ENCODE data around the gene XXYLT1. TPM values are rescaled to one million over a fixed set of nuclear protein-coding genes. Genes with fewer than 3 reads are reported as not detected.

The XXYLT1 gene
- total RNA-seq, 1 experiment from 2014 or later, result 10.9 TPM

DNA sequence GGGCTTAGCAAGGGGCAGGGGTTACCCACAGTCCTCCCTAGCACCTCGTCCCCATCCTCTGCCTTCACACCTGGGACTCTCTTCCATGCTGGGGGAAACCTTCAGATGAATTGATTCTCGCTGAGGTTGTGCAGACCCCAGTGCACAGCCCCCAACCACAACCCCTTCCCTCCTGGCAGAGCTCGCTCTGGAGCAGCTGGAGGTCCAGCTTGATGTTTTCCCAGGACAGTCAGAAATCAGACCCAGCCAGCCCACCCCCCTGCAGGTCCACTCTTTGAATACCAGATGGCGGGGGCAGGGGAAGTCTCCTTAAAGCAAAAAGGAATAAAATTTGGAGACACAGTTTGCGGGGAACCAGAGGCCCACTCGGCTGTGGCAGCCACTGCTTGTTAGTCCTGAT, 234.4 kb downstream of the XXYLT1 start (continued):
- TF ChIP-seq, protein P1, sequence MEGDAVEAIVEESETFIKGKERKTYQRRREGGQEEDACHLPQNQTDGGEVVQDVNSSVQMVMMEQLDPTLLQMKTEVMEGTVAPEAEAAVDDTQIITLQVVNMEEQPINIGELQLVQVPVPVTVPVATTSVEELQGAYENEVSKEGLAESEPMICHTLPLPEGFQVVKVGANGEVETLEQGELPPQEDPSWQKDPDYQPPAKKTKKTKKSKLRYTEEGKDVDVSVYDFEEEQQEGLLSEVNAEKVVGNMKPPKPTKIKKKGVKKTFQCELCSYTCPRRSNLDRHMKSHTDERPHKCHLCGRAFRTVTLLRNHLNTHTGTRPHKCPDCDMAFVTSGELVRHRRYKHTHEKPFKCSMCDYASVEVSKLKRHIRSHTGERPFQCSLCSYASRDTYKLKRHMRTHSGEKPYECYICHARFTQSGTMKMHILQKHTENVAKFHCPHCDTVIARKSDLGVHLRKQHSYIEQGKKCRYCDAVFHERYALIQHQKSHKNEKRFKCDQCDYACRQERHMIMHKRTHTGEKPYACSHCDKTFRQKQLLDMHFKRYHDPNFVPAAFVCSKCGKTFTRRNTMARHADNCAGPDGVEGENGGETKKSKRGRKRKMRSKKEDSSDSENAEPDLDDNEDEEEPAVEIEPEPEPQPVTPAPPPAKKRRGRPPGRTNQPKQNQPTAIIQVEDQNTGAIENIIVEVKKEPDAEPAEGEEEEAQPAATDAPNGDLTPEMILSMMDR (IDR thresholded peaks at IDR 0.05 in 2 of 3, conservative IDR thresholded peaks at IDR 0.05 in 1 of 3; ENCODE audit: borderline replicate concordance in 1 of 3, insufficient read depth in 1 of 3, low read depth in 2 of 3, low read length in 2 of 3), result no peak
- TF ChIP-seq YY1 (IDR thresholded peaks at IDR 0.05; ENCODE audit: extremely low read depth, insufficient replicate concordance, low read depth, low read length) (no peak), EGR1 (IDR thresholded peaks at IDR 0.05; ENCODE audit: low read depth) (no peak), EZH2phosphoT487 (IDR thresholded peaks at IDR 0.05; ENCODE audit: borderline replicate concordance) (no peak), EZH2 (IDR thresholded peaks at IDR 0.05) (no peak), POLR2AphosphoS5 (IDR thresholded peaks at IDR 0.05; ENCODE audit: low read depth, low read length) (no peak)
- TF ChIP-seq, protein P2, sequence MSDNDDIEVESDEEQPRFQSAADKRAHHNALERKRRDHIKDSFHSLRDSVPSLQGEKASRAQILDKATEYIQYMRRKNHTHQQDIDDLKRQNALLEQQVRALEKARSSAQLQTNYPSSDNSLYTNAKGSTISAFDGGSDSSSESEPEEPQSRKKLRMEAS (IDR thresholded peaks at IDR 0.05), result no peak
- TF ChIP-seq, protein P3, sequence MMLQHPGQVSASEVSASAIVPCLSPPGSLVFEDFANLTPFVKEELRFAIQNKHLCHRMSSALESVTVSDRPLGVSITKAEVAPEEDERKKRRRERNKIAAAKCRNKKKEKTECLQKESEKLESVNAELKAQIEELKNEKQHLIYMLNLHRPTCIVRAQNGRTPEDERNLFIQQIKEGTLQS (IDR thresholded peaks at IDR 0.05), result no peak

DNA sequence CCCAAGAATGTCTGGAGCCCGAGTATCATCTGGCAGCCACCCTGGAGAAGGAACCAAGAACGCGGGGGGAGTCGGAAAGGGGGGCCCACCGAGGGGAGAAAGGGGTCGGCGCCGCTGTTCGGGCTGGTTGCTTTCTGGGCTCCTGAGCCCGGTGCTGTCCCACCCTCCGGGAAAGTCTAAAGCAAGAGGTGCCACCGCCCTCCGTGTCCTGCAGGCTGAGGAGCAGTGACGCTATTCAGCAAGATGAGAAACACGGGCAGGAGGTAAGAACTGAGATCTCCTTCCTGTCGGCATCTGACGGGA, 234.8 kb downstream of the XXYLT1 start:
- Histone ChIP-seq H2AFZ (ENCODE audit: low read depth, low read length, poor library complexity, severe bottlenecking) (no peak overlapping the region), H3K36me3 (ENCODE audit: control insufficient read depth in 1 of 2, insufficient read depth in 2 of 2, low read length in 2 of 2) (no peaks in the 10 kb centered on the region), H4K20me1 (ENCODE audit: insufficient read depth) (no peaks in the 10 kb centered on the region), H3K4me3 (replicated peaks in 1 of 2; ENCODE audit: low read depth in 1 of 2, low read length in 2 of 2) (no peak overlapping the region), H3K9ac (ENCODE audit: low read length) (no peak overlapping the region), H3K27ac (ENCODE audit: low read depth, low read length) (no peak overlapping the region), H3K9me2 (ENCODE audit: insufficient read depth) (no peaks in the 10 kb centered on the region), H3K27me3 (ENCODE audit: insufficient read depth, low read length) (peaks cover 11% of the 10 kb centered on the region; the same call in 1 of the 2 replicates), H3K79me2 (ENCODE audit: insufficient read depth, low read length) (no peaks in the 10 kb centered on the region), H3K4me1 (ENCODE audit: control insufficient read depth in 1 of 2, insufficient read depth in 2 of 2, low read length in 2 of 2) (peaks cover 18 to 28% of the 10 kb centered on the region in 2 experiments), H3K4me2 (ENCODE audit: low read length) (no peak overlapping the region), H3K9me3 (ENCODE audit: control insufficient read depth in 1 of 2, insufficient read depth in 1 of 2, low read depth in 1 of 2, low read length in 2 of 2) (no peaks in the 10 kb centered on the region)
- DNase-seq (ENCODE audit: low read depth, low spot score), result no peak
- ChIA-PET POLR2A (no interaction called here), RAD21 (ENCODE audit: low non-redundant PET in 1 of 2, low total read pairs in 2 of 2, uncharacterized antibody in 2 of 2, unreplicated experiment in 2 of 2) (no interaction called here), CTCF (no interaction called here)
- intact Hi-C loops (cut with micrococcal nuclease), result no loop called here
- no peak for ATAC-seq
- no TSS peak for BruUV-seq (replicated peaks)
- TF ChIP-seq EGR1 (IDR thresholded peaks at IDR 0.05; ENCODE audit: low read depth) (no peak), FOSL1 (IDR thresholded peaks at IDR 0.05; ENCODE audit: low read depth) (no peak), SIN3A (IDR thresholded peaks at IDR 0.05; ENCODE audit: low read depth) (no peak), POLR2AphosphoS5 (IDR thresholded peaks at IDR 0.05; ENCODE audit: low read depth, low read length) (no peak), TCF7L2 (IDR thresholded peaks at IDR 0.05; ENCODE audit: borderline replicate concordance, extremely low read depth, insufficient read depth, insufficient read length) (no peak), CEBPB (IDR thresholded peaks at IDR 0.05; ENCODE audit: low read depth) (no peak), POLR2A (IDR thresholded peaks at IDR 0.05; ENCODE audit: borderline replicate concordance, extremely low read depth, insufficient read depth, insufficient read length) (no peak), SRF (IDR thresholded peaks at IDR 0.05; ENCODE audit: low read depth) (no peak), ELF1 (IDR thresholded peaks at IDR 0.05; ENCODE audit: borderline replicate concordance, low read depth) (no peak), EZH2 (IDR thresholded peaks at IDR 0.05) (no peak), ZFX (IDR thresholded peaks at IDR 0.05) (no peak), YY1 (IDR thresholded peaks at IDR 0.05; ENCODE audit: extremely low read depth, insufficient replicate concordance, low read depth, low read length) (no peak), CBX3 (IDR thresholded peaks at IDR 0.05; ENCODE audit: low read depth) (no peak)
- TF ChIP-seq, protein P4, sequence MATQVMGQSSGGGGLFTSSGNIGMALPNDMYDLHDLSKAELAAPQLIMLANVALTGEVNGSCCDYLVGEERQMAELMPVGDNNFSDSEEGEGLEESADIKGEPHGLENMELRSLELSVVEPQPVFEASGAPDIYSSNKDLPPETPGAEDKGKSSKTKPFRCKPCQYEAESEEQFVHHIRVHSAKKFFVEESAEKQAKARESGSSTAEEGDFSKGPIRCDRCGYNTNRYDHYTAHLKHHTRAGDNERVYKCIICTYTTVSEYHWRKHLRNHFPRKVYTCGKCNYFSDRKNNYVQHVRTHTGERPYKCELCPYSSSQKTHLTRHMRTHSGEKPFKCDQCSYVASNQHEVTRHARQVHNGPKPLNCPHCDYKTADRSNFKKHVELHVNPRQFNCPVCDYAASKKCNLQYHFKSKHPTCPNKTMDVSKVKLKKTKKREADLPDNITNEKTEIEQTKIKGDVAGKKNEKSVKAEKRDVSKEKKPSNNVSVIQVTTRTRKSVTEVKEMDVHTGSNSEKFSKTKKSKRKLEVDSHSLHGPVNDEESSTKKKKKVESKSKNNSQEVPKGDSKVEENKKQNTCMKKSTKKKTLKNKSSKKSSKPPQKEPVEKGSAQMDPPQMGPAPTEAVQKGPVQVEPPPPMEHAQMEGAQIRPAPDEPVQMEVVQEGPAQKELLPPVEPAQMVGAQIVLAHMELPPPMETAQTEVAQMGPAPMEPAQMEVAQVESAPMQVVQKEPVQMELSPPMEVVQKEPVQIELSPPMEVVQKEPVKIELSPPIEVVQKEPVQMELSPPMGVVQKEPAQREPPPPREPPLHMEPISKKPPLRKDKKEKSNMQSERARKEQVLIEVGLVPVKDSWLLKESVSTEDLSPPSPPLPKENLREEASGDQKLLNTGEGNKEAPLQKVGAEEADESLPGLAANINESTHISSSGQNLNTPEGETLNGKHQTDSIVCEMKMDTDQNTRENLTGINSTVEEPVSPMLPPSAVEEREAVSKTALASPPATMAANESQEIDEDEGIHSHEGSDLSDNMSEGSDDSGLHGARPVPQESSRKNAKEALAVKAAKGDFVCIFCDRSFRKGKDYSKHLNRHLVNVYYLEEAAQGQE (IDR thresholded peaks at IDR 0.05; ENCODE audit: low read depth), result no peak
- TF ChIP-seq, protein P3 (IDR thresholded peaks at IDR 0.05), result no peak
- TF ChIP-seq, protein P2 (IDR thresholded peaks at IDR 0.05), result no peak

All from HCT116 (cell line).